EH (cell line): ENCODE results near the gene OR2A2.

Experiments used
- DNase-seq: peaks from one replicate; pipeline ENCODE4 v3.0.0-alpha.2; 2015; ENCODE audit warnings: low read depth

Gene OR2A2

DNA sequence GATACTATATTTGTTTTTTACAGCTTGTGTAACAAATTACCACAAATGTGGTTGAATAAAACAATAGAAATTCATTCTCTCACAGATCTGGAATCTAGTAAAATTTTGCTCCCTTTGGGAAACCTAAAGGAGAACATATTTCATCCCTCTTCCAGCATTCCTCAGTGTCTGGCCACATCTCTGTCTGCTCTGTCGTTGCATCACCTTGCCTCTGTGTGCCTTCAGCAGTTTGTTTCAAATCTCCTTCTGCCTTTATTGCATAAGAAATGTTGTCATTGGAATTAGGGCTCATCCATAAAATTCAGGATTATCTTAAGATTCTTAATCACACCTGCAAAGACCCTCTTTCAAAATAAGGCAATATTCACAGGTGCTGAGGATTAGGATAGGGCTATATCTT lies 28.1 kb downstream of the OR2A2 start:
- no peak for DNase-seq

DNA sequence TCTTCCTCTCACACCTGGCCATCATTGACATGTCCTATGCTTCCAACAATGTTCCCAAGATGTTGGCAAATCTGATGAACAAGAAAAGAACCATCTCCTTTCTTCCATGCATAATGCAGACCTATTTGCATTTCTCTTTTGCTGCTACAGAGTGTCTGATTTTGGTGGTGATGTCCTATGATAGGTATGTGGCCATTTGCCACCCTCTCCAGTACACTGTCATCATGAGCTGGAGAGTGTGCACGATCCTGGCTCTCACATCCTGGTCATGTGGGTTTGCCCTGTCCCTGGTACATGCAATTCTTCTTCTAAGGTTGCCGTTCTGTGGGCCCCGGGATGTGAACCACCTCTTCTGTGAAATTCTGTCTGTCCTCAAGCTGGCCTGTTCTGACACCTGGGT lies 32.8 kb downstream of the OR2A2 start:
- no peak for DNase-seq

DNA sequence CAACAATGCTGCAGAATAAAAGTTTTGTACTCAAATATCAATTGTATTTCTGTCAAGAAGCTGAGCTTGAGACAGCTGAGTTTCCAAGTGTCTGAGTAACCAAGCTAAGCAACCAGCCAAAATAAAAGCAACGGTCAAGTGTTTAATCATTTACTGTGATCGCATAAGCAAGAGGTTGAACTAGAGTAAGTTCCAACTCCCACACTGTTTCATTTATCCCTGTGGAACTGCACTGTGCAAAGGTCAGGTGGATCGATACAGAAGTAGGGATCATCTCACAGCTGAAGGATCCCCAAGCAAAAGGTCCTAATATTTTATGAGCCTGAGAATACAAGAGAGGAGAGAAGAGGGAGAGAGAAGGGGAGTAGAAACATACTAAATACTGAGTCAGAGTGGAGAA lies 35.0 kb downstream of the OR2A2 start:
- no peak for DNase-seq

DNA sequence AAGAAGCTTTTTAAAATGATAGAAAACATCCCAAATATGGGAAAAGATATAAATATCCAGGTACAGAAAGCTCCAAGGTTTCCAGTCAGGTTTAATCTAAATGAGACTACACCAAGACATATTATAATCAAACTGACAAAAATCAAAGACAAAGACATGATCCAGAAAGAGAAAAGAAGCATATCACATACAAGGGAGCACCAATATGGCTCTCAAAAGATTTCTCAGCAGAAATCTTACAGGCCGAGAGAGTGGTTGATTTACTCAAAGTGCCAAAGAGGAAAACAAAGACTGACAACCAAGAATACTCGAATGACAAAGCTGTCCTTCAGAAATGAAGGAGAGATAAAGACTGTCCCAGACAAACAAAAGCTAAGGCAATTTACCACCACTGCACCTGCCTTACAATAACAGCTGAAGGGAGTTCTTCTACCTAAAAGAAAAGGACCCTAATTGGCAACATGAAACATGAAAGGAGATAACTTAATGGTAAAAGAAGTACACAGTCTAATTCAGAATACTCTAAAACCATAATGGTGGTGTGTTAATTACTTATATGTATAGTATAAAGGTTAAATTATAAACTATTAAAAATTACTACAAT lies 38.9 kb downstream of the OR2A2 start:
- DNase-seq, result no peak

DNA sequence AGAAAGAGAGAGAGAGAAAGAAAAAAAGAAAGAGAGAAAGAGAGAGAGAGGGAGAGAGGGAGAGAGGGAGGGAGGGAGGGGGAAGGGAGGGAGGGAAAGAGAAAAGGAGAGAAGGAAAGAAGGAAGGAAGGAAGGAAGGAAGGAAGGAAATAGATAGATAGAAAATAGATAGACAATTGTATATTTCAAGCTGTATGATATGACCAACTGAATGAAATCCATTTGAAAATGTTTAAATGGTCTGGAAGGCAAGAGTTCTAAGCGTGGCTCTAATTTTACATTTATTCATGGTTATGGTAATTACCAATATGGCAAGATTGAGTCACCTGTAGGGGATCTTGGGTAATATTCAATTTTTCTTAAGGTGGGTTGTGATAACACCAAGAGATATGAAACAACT lies 49.5 kb downstream of the OR2A2 start:
- DNase-seq, result no peak
